Loucy (cell line): ENCODE data around the gene KIDINS220.

Experiments
- CTCF ChIP-seq: fragments of 200-600 bp; sonication (generic); conservative IDR thresholded peaks from 2 replicates; pipeline ENCODE4 v1.5.1; 2014; ENCODE audit warnings: mild to moderate bottlenecking, antibody characterized with exemption, low read length
- EZH2phosphoT487 ChIP-seq: fragments of 200-600 bp; IDR thresholded peaks from 2 replicates; pipeline ENCODE4 v1.6.1; 2018; ENCODE audit warnings: antibody characterized with exemption, mild to moderate bottlenecking, moderate library complexity, borderline replicate concordance

GRCh38 chr2:8794923-8795825, 42.2 kb downstream of the KIDINS220 start:
- TF ChIP-seq CTCF: no peak
- TF ChIP-seq EZH2phosphoT487: no peak
